OCI-LY1 (cell line): ENCODE results near the gene ARL3.
"Not testable (repeated sequence)": the region's sequence is repeated elsewhere in the genome, so short reads cannot be mapped to it uniquely, and the experiment has no call there.

Experiments used
- H2AFZ ChIP-seq: fragments of 200-600 bp; sonication (generic), shearing (Covaris generic); 2 replicates; pipeline ENCODE4 v1.6.0; 2014; ENCODE audit warnings: antibody characterized with exemption, mild to moderate bottlenecking, low read length
- H3F3A ChIP-seq: fragments of 200-600 bp; sonication (generic), shearing (Covaris generic); 2 replicates; pipeline ENCODE4 v1.6.0; 2014; ENCODE audit warnings: mild to moderate bottlenecking, antibody characterized with exemption, low read length, moderate library complexity; ENCODE audit not compliant: insufficient read depth
- H3K27ac ChIP-seq: fragments of 200-600 bp; sonication (generic); 2 replicates; pipeline ENCODE4 v1.5.1; 2014; ENCODE audit warnings: low read length, mixed run types, mild to moderate bottlenecking, low read depth; ENCODE audit not compliant: poor library complexity, severe bottlenecking
- H3K27me3 ChIP-seq: fragments of 200-600 bp; sonication (generic); 2 replicates; pipeline ENCODE4 v1.6.0; 2014; ENCODE audit warnings: antibody characterized with exemption, mild to moderate bottlenecking, low read length, moderate library complexity; ENCODE audit not compliant: insufficient read depth
- H3K36me3 ChIP-seq: fragments of 200-600 bp; sonication (generic); 2 replicates; pipeline ENCODE4 v1.6.1; 2014; ENCODE audit warnings: mild to moderate bottlenecking, antibody characterized with exemption, low read length, moderate library complexity, mixed read lengths; ENCODE audit not compliant: insufficient read depth
- H3K4me1 ChIP-seq: fragments of 200-600 bp; sonication (generic); 2 replicates; pipeline ENCODE4 v1.5.1; 2014; ENCODE audit warnings: mild to moderate bottlenecking, low read length, moderate library complexity; ENCODE audit not compliant: insufficient read depth, severe bottlenecking
- H3K4me2 ChIP-seq: fragments of 200-600 bp; sonication (generic), shearing (Covaris generic); 2 replicates; pipeline ENCODE4 v1.6.1; 2014; ENCODE audit warnings: low read length
- H3K4me3 ChIP-seq: fragments of 200-600 bp; sonication (generic); 2 replicates; pipeline ENCODE4 v1.5.1; 2014; ENCODE audit warnings: low read length, low read depth, mild to moderate bottlenecking, mixed read lengths; ENCODE audit not compliant: poor library complexity, severe bottlenecking
- H3K79me2 ChIP-seq: fragments of 200-600 bp; shearing (Covaris generic); 2 replicates; pipeline ENCODE4 v1.6.1; 2016; ENCODE audit warnings: mixed run types, low read length, mixed read lengths; ENCODE audit not compliant: insufficient read depth
- H3K9ac ChIP-seq: fragments of 200-600 bp; sonication (generic), shearing (Covaris generic); 2 replicates; pipeline ENCODE4 v1.6.1; 2014; ENCODE audit warnings: mild to moderate bottlenecking, low read length, mixed read lengths
- H3K9me2 ChIP-seq: fragments of 200-600 bp; sonication (generic), shearing (Covaris generic); 2 replicates; pipeline ENCODE4 v1.6.1; 2014; ENCODE audit warnings: low read depth, mild to moderate bottlenecking, low read length, mixed read lengths
- H3K9me3 ChIP-seq: fragments of 200-600 bp; shearing (Covaris generic); 2 replicates; pipeline ENCODE4 v1.6.1; 2014; ENCODE audit warnings: low read length, mixed read lengths
- H4K20me1 ChIP-seq: fragments of 200-600 bp; sonication (generic), shearing (Covaris generic); 2 replicates; pipeline ENCODE4 v1.6.0; 2016; ENCODE audit warnings: mild to moderate bottlenecking, low read length; ENCODE audit not compliant: insufficient read depth
- CTCF ChIP-seq: fragments of 200-600 bp; sonication (generic), shearing (Covaris generic); IDR thresholded peaks from 2 replicates; pipeline ENCODE4 v1.5.1; 2017; ENCODE audit warnings: mild to moderate bottlenecking, antibody characterized with exemption, low read length, moderate library complexity, mixed read lengths
- EZH2 ChIP-seq: fragments of 200-600 bp; sonication (generic), shearing (Covaris generic); IDR thresholded peaks from 2 replicates; pipeline ENCODE4 v1.8.0; 2017; ENCODE audit warnings: borderline replicate concordance, mixed run types, mild to moderate bottlenecking, antibody characterized with exemption, low read length, moderate library complexity, mixed read lengths

Gene ARL3

GRCh38 chr10:102670065-102670670 lies 44.0 kb downstream of the ARL3 start:
- no peaks in the 10 kb centered on the region for H4K20me1 ChIP-seq
- H3K27me3 ChIP-seq = no peaks in the 10 kb centered on the region
- H3K9me3 ChIP-seq = no peaks in the 10 kb centered on the region
- no peak overlapping the region for H3K27ac ChIP-seq
- no peaks in the 10 kb centered on the region for H3K9me2 ChIP-seq
- no peak overlapping the region for H3K9ac ChIP-seq
- H2AFZ ChIP-seq = no peak overlapping the region
- peaks cover 30% of the 10 kb centered on the region for H3K4me1 ChIP-seq
- H3K36me3 ChIP-seq = no peaks in the 10 kb centered on the region
- TF ChIP-seq EZH2 = no peak
- TF ChIP-seq CTCF = no peak; the same call in 1 of the 2 replicates
- no peak overlapping the region for H3K4me3 ChIP-seq
- no peaks in the 10 kb centered on the region for H3F3A ChIP-seq
- H3K79me2 ChIP-seq = no peaks in the 10 kb centered on the region
- no peak overlapping the region for H3K4me2 ChIP-seq

GRCh38 chr10:102669206-102670064 lies 44.8 kb downstream of the ARL3 start:
- Histone ChIP-seq H3K9ac (no peak overlapping the region), H3K4me2 (no peak overlapping the region), H3K27me3 (no peaks in the 10 kb centered on the region), H3K4me1 (peaks cover 22% of the 10 kb centered on the region), H2AFZ (no peak overlapping the region), H3K4me3 (no peak overlapping the region), H4K20me1 (no peaks in the 10 kb centered on the region), H3K79me2 (no peaks in the 10 kb centered on the region), H3K9me2 (no peaks in the 10 kb centered on the region), H3K36me3 (no peaks in the 10 kb centered on the region), H3F3A (no peaks in the 10 kb centered on the region), H3K27ac (no peak overlapping the region), H3K9me3 (no peaks in the 10 kb centered on the region)
- no peak for TF ChIP-seq EZH2
- TF ChIP-seq CTCF = peak; percentile 50

- H3K9me3 ChIP-seq = no peaks in the 10 kb centered on the region
- H3K9me2 ChIP-seq = no peaks in the 10 kb centered on the region
- H3F3A ChIP-seq = no peaks in the 10 kb centered on the region
- H4K20me1 ChIP-seq = no peaks in the 10 kb centered on the region
- no peaks in the 10 kb centered on the region for H3K36me3 ChIP-seq
- H3K4me3 ChIP-seq = no peak overlapping the region
- no peak overlapping the region for H2AFZ ChIP-seq
- no peak overlapping the region for H3K9ac ChIP-seq
- no peaks in the 10 kb centered on the region for H3K27me3 ChIP-seq
- TF ChIP-seq EZH2 = no peak
- TF ChIP-seq CTCF = no peak
- peaks cover 13% of the 10 kb centered on the region for H3K4me1 ChIP-seq
- H3K79me2 ChIP-seq = no peaks in the 10 kb centered on the region
- no peak overlapping the region for H3K4me2 ChIP-seq
- no peak overlapping the region for H3K27ac ChIP-seq
Observed at GRCh38 chr10:102668326-102669107, 45.7 kb downstream of the ARL3 start.

GRCh38 chr10:102667411-102667810 lies 46.8 kb downstream of the ARL3 start:
- H3K9ac ChIP-seq, H3F3A ChIP-seq, H4K20me1 ChIP-seq, H3K27ac ChIP-seq, H3K27me3 ChIP-seq, H3K4me1 ChIP-seq, H2AFZ ChIP-seq, H3K4me3 ChIP-seq, H3K79me2 ChIP-seq, H3K4me2 ChIP-seq, H3K9me3 ChIP-seq, H3K9me2 ChIP-seq, H3K36me3 ChIP-seq: not testable (repeated sequence)
